Glutamatergic neuron (in vitro differentiated cells): ENCODE measurements around the gene SLC19A2. TPM values are rescaled to one million over a fixed set of nuclear protein-coding genes. Genes with fewer than 3 reads are reported as not detected.
A peak's percentile ranks its signal among the peaks of the same experiment; 100 is the strongest.

ENCODE experiments used
- DNase-seq: peaks from one replicate; pipeline ENCODE4 v3.0.0; 2022
- H3K27ac Mint-ChIP-seq: one replicate; pipeline ENCODE4 v1.8.0; 2020; ENCODE audit warnings: mild to moderate bottlenecking, mixed read lengths, inconsistent platforms; ENCODE audit not compliant: unreplicated experiment
- H3K27me3 Mint-ChIP-seq: one replicate; pipeline ENCODE4 v1.8.0; 2020; ENCODE audit warnings: mild to moderate bottlenecking, moderate library complexity, mixed read lengths, inconsistent platforms; ENCODE audit not compliant: unreplicated experiment
- H3K36me3 Mint-ChIP-seq: one replicate; pipeline ENCODE4 v1.8.0; 2020; ENCODE audit warnings: mild to moderate bottlenecking, mixed read lengths, inconsistent platforms; ENCODE audit not compliant: unreplicated experiment
- H3K4me1 Mint-ChIP-seq: one replicate; pipeline ENCODE4 v1.8.0; 2020; ENCODE audit warnings: mild to moderate bottlenecking, low read depth, mixed read lengths, inconsistent platforms; ENCODE audit not compliant: unreplicated experiment
- H3K4me3 Mint-ChIP-seq: one replicate; pipeline ENCODE4 v1.8.0; 2020; ENCODE audit warnings: mild to moderate bottlenecking, mixed read lengths, inconsistent platforms; ENCODE audit not compliant: unreplicated experiment
- H3K9me3 Mint-ChIP-seq: one replicate; pipeline ENCODE4 v1.8.0; 2020; ENCODE audit warnings: mild to moderate bottlenecking, moderate library complexity, mixed read lengths, inconsistent platforms; ENCODE audit not compliant: unreplicated experiment
- CTCF ChIP-seq: fragments of 200-600 bp; sonication (generic); IDR thresholded peaks from one replicate; pipeline ENCODE4 v1.5.0; 2021; ENCODE audit not compliant: partially characterized antibody, unreplicated experiment
- total RNA-seq: library from RNA; stranded (reverse); fragmentation: NEBNext Ultra II Directional; extraction: Animal tissue kit (Norgen Biotek cat#: 25700); gene quantifications from one replicate; pipeline ENCODE4 v1.2.1, GENCODE V29; 2021; ENCODE audit not compliant: unreplicated experiment

Gene SLC19A2
- total RNA-seq, 1 donor from 2014 or later = 12.8 TPM

GRCh38 chr1:169488157-169488556, 2.4 kb upstream of the SLC19A2 start:
- no peak overlapping the region for H3K4me3 Mint-ChIP-seq
- H3K27ac Mint-ChIP-seq = no peak overlapping the region
- H3K36me3 Mint-ChIP-seq = no peaks in the 10 kb centered on the region
- DNase-seq = no peak
- H3K4me1 Mint-ChIP-seq = peaks cover 35% of the 10 kb centered on the region
- no peak for TF ChIP-seq CTCF
- peaks cover 11% of the 10 kb centered on the region for H3K27me3 Mint-ChIP-seq
- H3K9me3 Mint-ChIP-seq = peaks cover 14% of the 10 kb centered on the region

GRCh38 chr1:169487561-169487960, 1.8 kb upstream of the SLC19A2 start:
- H3K36me3 Mint-ChIP-seq = no peaks in the 10 kb centered on the region
- H3K4me1 Mint-ChIP-seq = peaks cover 35% of the 10 kb centered on the region
- peak overlapping the region; percentile 91 for H3K4me3 Mint-ChIP-seq
- DNase-seq = no peak
- peak overlapping the region; percentile 100 for H3K27ac Mint-ChIP-seq
- no peak for TF ChIP-seq CTCF
- H3K27me3 Mint-ChIP-seq = peaks cover 11% of the 10 kb centered on the region
- peaks cover 14% of the 10 kb centered on the region for H3K9me3 Mint-ChIP-seq

GRCh38 chr1:169487133-169487532, 1.4 kb upstream of the SLC19A2 start:
- peaks cover 14% of the 10 kb centered on the region for H3K9me3 Mint-ChIP-seq
- no peak for TF ChIP-seq CTCF
- peaks cover 11% of the 10 kb centered on the region for H3K27me3 Mint-ChIP-seq
- no peaks in the 10 kb centered on the region for H3K36me3 Mint-ChIP-seq
- H3K4me3 Mint-ChIP-seq = peak overlapping the region; percentile 91
- peak overlapping the region; percentile 100 for H3K27ac Mint-ChIP-seq
- DNase-seq = no peak
- peaks cover 35% of the 10 kb centered on the region for H3K4me1 Mint-ChIP-seq

GRCh38 chr1:169486281-169487051, 722 bp upstream of the SLC19A2 start:
- Mint-ChIP-seq H3K4me3 (peak overlapping the region; percentile 91), H3K27ac (peak overlapping the region; percentile 100), H3K27me3 (peaks cover 11% of the 10 kb centered on the region), H3K9me3 (peaks cover 14% of the 10 kb centered on the region), H3K36me3 (no peaks in the 10 kb centered on the region), H3K4me1 (peaks cover 36% of the 10 kb centered on the region)
- DNase-seq = no peak
- no peak for TF ChIP-seq CTCF

- peaks cover 14% of the 10 kb centered on the region for H3K9me3 Mint-ChIP-seq
- H3K4me1 Mint-ChIP-seq = peaks cover 41% of the 10 kb centered on the region
- H3K27me3 Mint-ChIP-seq = peaks cover 11% of the 10 kb centered on the region
- peak overlapping the region; percentile 97 for H3K27ac Mint-ChIP-seq
- H3K36me3 Mint-ChIP-seq = no peaks in the 10 kb centered on the region
- no peak for TF ChIP-seq CTCF
- DNase-seq = no peak
- peak overlapping the region; percentile 95 for H3K4me3 Mint-ChIP-seq
Measured at GRCh38 chr1:169484683-169485430, 887 bp downstream of the SLC19A2 start.
